ENCODE data around the gene BTF3. TPM values are rescaled to one million over a fixed set of nuclear protein-coding genes. Genes with fewer than 3 reads are reported as not detected.
A peak's percentile ranks its signal among the peaks of the same experiment; 100 is the strongest.

BTF3 gene
- polyA plus RNA-seq (2013), result 2,253 TPM

- Histone ChIP-seq H3K9me3 (ENCODE audit: control extremely low read depth in 1 of 5, control insufficient read depth in 4 of 5, insufficient read depth in 2 of 5, low read depth in 1 of 5, low read length in 4 of 5) (no peaks in the 10 kb centered on the region), H3K4me1 (ENCODE audit: control extremely low read depth in 1 of 4, control insufficient read depth in 4 of 4, insufficient read depth in 4 of 4, low read length in 3 of 4) (peaks cover 12 to 31% (median 18%) of the 10 kb centered on the region in 4 experiments), H3K4me3 (ENCODE audit: control insufficient read depth in 1 of 7, extremely low read depth in 1 of 7, insufficient read depth in 4 of 7, low read depth in 2 of 7, low read length in 6 of 7) (peak within 1 kb of the TSS; percentile 87 to 99 (median 97)), H3K27me3 (replicated peaks in 2 of 5; ENCODE audit: control insufficient read depth in 4 of 5, insufficient read depth in 5 of 5, low read length in 4 of 5) (no peaks in the 10 kb centered on the region), H3K27ac (ENCODE audit: insufficient read depth in 1 of 2, low read depth in 1 of 2, low read length in 2 of 2, poor library complexity in 1 of 2, severe bottlenecking in 2 of 2) (peak within 1 kb of the TSS; percentile 97 to 98), H3K36me3 (ENCODE audit: control insufficient read depth in 4 of 4, insufficient read depth in 4 of 4, low read length in 3 of 4) (peaks cover 6 to 34% (median 14%) of the 10 kb centered on the region in 4 experiments)
- CTCF ChIA-PET, result interaction anchor here (1.4 to 2.1 kb wide), 2 partner anchors 14 to 45 kb away, joined by 3 to 5 read pairs; no protein-coding TSS in a partner anchor
- DNase-seq, result peak; percentile 98 to 99 (median 98)
- POLR2A ChIA-PET, result interaction anchor here (0.6 kb wide), 1 partner anchor 24 kb away, joined by 3 read pairs; no protein-coding TSS in a partner anchor
- WGBS (ENCODE audit: insufficient coverage), result under 1% methylated on average over 60 of the region's 67 CpGs
Observed at GRCh38 chr5:73498057-73498992, at the start of gene BTF3. Gene BTF3 (plus strand): TSS chr5:73498442. CDS start chr5:73498668, 226 bp downstream.

GRCh38 chr5:73448463-73449136, 49.6 kb upstream of the BTF3 start, which contains the start of gene FOXD1:
Gene FOXD1 (minus strand): TSS chr5:73448777. CDS start chr5:73448362, 415 bp downstream.
- Histone ChIP-seq H3K27ac (ENCODE audit: insufficient read depth in 1 of 2, low read depth in 1 of 2, low read length in 2 of 2, poor library complexity in 1 of 2, severe bottlenecking in 2 of 2) (no peak within 1 kb of the TSS), H3K9me3 (ENCODE audit: control extremely low read depth in 1 of 5, control insufficient read depth in 4 of 5, insufficient read depth in 2 of 5, low read depth in 1 of 5, low read length in 4 of 5) (peaks cover 0 to 4% (median 0%) of the 10 kb centered on the region in 5 experiments), H3K36me3 (ENCODE audit: control insufficient read depth in 4 of 4, insufficient read depth in 4 of 4, low read length in 3 of 4) (no peaks in the 10 kb centered on the region), H3K4me3 (ENCODE audit: control insufficient read depth in 1 of 7, extremely low read depth in 1 of 7, insufficient read depth in 4 of 7, low read depth in 2 of 7, low read length in 6 of 7) (peak within 1 kb of the TSS in 6 of 7 experiments; percentile 35 to 68 (median 50)), H3K4me1 (ENCODE audit: control extremely low read depth in 1 of 4, control insufficient read depth in 4 of 4, insufficient read depth in 4 of 4, low read length in 3 of 4) (peaks cover 2 to 28% (median 24%) of the 10 kb centered on the region in 4 experiments), H3K27me3 (replicated peaks in 2 of 5; ENCODE audit: control insufficient read depth in 4 of 5, insufficient read depth in 5 of 5, low read length in 4 of 5) (peaks cover 41 to 94% (median 68%) of the 10 kb centered on the region in 5 experiments)
- ChIA-PET POLR2A (no interaction called here), CTCF (interaction anchor here (0.7 to 1.0 kb wide), 2 partner anchors 20 to 245 kb away, joined by 3 read pairs; no protein-coding TSS in a partner anchor)
- under 1% methylated on average over 53 of the region's 59 CpGs for WGBS (ENCODE audit: insufficient coverage)
- DNase-seq, result peak in 2 of 3 donors; percentile 60 to 70

- Histone ChIP-seq H3K27me3 (replicated peaks in 2 of 5; ENCODE audit: control insufficient read depth in 4 of 5, insufficient read depth in 5 of 5, low read length in 4 of 5) (peaks cover 39 to 94% (median 61%) of the 10 kb centered on the region in 5 experiments), H3K4me3 (ENCODE audit: control insufficient read depth in 1 of 7, extremely low read depth in 1 of 7, insufficient read depth in 4 of 7, low read depth in 2 of 7, low read length in 6 of 7) (no peak overlapping the region), H3K36me3 (ENCODE audit: control insufficient read depth in 4 of 4, insufficient read depth in 4 of 4, low read length in 3 of 4) (no peaks in the 10 kb centered on the region), H3K27ac (ENCODE audit: insufficient read depth in 1 of 2, low read depth in 1 of 2, low read length in 2 of 2, poor library complexity in 1 of 2, severe bottlenecking in 2 of 2) (no peak overlapping the region), H3K4me1 (ENCODE audit: control extremely low read depth in 1 of 4, control insufficient read depth in 4 of 4, insufficient read depth in 4 of 4, low read length in 3 of 4) (peaks cover 2 to 28% (median 24%) of the 10 kb centered on the region in 4 experiments), H3K9me3 (ENCODE audit: control extremely low read depth in 1 of 5, control insufficient read depth in 4 of 5, insufficient read depth in 2 of 5, low read depth in 1 of 5, low read length in 4 of 5) (peaks cover 0 to 4% (median 0%) of the 10 kb centered on the region in 5 experiments)
- 8% methylated on average over 4 of the region's 7 CpGs for WGBS (ENCODE audit: insufficient coverage)
- ChIA-PET CTCF (interaction anchor here (1.3 to 2.3 kb wide), 5 partner anchors 8 to 233 kb away, joined by 3 to 13 read pairs (median 4); no protein-coding TSS in a partner anchor), POLR2A (no interaction called here)
- no peak for DNase-seq
Observed at GRCh38 chr5:73450137-73450536, 48.1 kb upstream of the BTF3 start.

- ChIA-PET POLR2A (interaction anchor here (0.7 kb wide), 1 partner anchor 8 kb away, joined by 3 read pairs; no protein-coding TSS in a partner anchor), CTCF (interaction anchor here (0.7 to 2.3 kb wide), 20 partner anchors 9 to 533 kb away, joined by 3 to 13 read pairs (median 4); no protein-coding TSS in a partner anchor)
- Histone ChIP-seq H3K4me1 (ENCODE audit: control extremely low read depth in 1 of 4, control insufficient read depth in 4 of 4, insufficient read depth in 4 of 4, low read length in 3 of 4) (peaks cover 2 to 28% (median 24%) of the 10 kb centered on the region in 4 experiments), H3K27ac (ENCODE audit: insufficient read depth in 1 of 2, low read depth in 1 of 2, low read length in 2 of 2, poor library complexity in 1 of 2, severe bottlenecking in 2 of 2) (no peak overlapping the region), H3K36me3 (ENCODE audit: control insufficient read depth in 4 of 4, insufficient read depth in 4 of 4, low read length in 3 of 4) (no peaks in the 10 kb centered on the region), H3K9me3 (ENCODE audit: control extremely low read depth in 1 of 5, control insufficient read depth in 4 of 5, insufficient read depth in 2 of 5, low read depth in 1 of 5, low read length in 4 of 5) (peaks cover 0 to 4% (median 0%) of the 10 kb centered on the region in 5 experiments), H3K27me3 (replicated peaks in 2 of 5; ENCODE audit: control insufficient read depth in 4 of 5, insufficient read depth in 5 of 5, low read length in 4 of 5) (peaks cover 39 to 90% (median 59%) of the 10 kb centered on the region in 5 experiments), H3K4me3 (ENCODE audit: control insufficient read depth in 1 of 7, extremely low read depth in 1 of 7, insufficient read depth in 4 of 7, low read depth in 2 of 7, low read length in 6 of 7) (peak overlapping the region in 1 of 7 experiments; percentile 12)
- peak in 2 of 3 donors; percentile 45 to 49 for DNase-seq
- 7% methylated on average over 21 of the region's 27 CpGs for WGBS (ENCODE audit: insufficient coverage)
Observed at GRCh38 chr5:73450672-73451223, 47.5 kb upstream of the BTF3 start.

GRCh38 chr5:73451224-73452130, 46.8 kb upstream of the BTF3 start:
- Histone ChIP-seq H3K4me3 (ENCODE audit: control insufficient read depth in 1 of 7, extremely low read depth in 1 of 7, insufficient read depth in 4 of 7, low read depth in 2 of 7, low read length in 6 of 7) (peak overlapping the region in 1 of 7 experiments; percentile 26), H3K9me3 (ENCODE audit: control extremely low read depth in 1 of 5, control insufficient read depth in 4 of 5, insufficient read depth in 2 of 5, low read depth in 1 of 5, low read length in 4 of 5) (peaks cover 0 to 4% (median 0%) of the 10 kb centered on the region in 5 experiments), H3K4me1 (ENCODE audit: control extremely low read depth in 1 of 4, control insufficient read depth in 4 of 4, insufficient read depth in 4 of 4, low read length in 3 of 4) (peaks cover 2 to 27% (median 24%) of the 10 kb centered on the region in 4 experiments), H3K27me3 (replicated peaks in 2 of 5; ENCODE audit: control insufficient read depth in 4 of 5, insufficient read depth in 5 of 5, low read length in 4 of 5) (peaks cover 38 to 83% (median 52%) of the 10 kb centered on the region in 5 experiments), H3K27ac (ENCODE audit: insufficient read depth in 1 of 2, low read depth in 1 of 2, low read length in 2 of 2, poor library complexity in 1 of 2, severe bottlenecking in 2 of 2) (no peak overlapping the region), H3K36me3 (ENCODE audit: control insufficient read depth in 4 of 4, insufficient read depth in 4 of 4, low read length in 3 of 4) (no peaks in the 10 kb centered on the region)
- peak; percentile 61 to 72 (median 72) for DNase-seq
- POLR2A ChIA-PET, result interaction anchor here (0.7 kb wide), 1 partner anchor 9 kb away, joined by 3 read pairs; no protein-coding TSS in a partner anchor
- 2% methylated on average over 63 of the region's 70 CpGs for WGBS (ENCODE audit: insufficient coverage)
- CTCF ChIA-PET, result interaction anchor here (0.7 to 2.3 kb wide), 18 partner anchors 9 to 534 kb away, joined by 3 to 13 read pairs (median 4); no protein-coding TSS in a partner anchor

Measured in common myeloid progenitor, CD34-positive (primary cell).